Panc1 (cell line): ENCODE data around the gene SLC1A3.

Source experiments
- SIN3A ChIP-seq: IDR thresholded peaks from 2 replicates; pipeline ENCODE4 v1.6.1; 2012; ENCODE audit warnings: low read depth, mild to moderate bottlenecking, low read length, moderate library complexity, borderline replicate concordance; ENCODE audit not compliant: insufficient read depth
- TF ChIP-seq, protein P1 (sequence below): fragments of 450-650 bp; IDR thresholded peaks from 2 replicates; pipeline ENCODE4 v1.5.1; 2017; ENCODE audit warnings: mild to moderate bottlenecking
- TF ChIP-seq, protein P2 (sequence below), 2 experiments: IDR thresholded peaks; 2 replicates each; pipeline ENCODE4 v1.6.1; 2011 to 2012; ENCODE audit warnings: low read depth in 2 of 2, control low read depth in 1 of 2, low read length in 1 of 2, mild to moderate bottlenecking in 1 of 2, moderate library complexity in 1 of 2; ENCODE audit not compliant: insufficient read depth in 1 of 2

DNA sequence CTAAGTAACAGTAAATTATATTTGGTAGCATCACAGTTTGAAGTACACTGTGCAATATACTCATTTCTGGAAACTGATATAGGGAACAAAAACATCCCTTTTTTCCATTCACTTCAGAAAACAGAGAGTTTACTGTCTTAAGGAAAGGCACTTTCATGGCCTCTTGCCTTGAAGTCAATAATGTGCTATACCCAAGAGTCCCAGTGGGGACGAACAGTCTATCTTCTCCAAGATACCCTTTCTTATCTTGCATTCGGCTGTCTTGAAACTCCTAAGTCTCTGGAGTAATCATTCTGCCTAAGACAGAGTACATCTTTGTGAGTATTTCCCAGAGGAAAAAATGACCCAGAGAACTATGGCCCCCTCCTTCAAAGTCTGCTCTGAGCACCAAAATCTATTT, 107.1 kb downstream of the SLC1A3 start:
- TF ChIP-seq, protein P1, sequence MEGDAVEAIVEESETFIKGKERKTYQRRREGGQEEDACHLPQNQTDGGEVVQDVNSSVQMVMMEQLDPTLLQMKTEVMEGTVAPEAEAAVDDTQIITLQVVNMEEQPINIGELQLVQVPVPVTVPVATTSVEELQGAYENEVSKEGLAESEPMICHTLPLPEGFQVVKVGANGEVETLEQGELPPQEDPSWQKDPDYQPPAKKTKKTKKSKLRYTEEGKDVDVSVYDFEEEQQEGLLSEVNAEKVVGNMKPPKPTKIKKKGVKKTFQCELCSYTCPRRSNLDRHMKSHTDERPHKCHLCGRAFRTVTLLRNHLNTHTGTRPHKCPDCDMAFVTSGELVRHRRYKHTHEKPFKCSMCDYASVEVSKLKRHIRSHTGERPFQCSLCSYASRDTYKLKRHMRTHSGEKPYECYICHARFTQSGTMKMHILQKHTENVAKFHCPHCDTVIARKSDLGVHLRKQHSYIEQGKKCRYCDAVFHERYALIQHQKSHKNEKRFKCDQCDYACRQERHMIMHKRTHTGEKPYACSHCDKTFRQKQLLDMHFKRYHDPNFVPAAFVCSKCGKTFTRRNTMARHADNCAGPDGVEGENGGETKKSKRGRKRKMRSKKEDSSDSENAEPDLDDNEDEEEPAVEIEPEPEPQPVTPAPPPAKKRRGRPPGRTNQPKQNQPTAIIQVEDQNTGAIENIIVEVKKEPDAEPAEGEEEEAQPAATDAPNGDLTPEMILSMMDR = no peak
- TF ChIP-seq SIN3A = no peak
- TF ChIP-seq, protein P2, sequence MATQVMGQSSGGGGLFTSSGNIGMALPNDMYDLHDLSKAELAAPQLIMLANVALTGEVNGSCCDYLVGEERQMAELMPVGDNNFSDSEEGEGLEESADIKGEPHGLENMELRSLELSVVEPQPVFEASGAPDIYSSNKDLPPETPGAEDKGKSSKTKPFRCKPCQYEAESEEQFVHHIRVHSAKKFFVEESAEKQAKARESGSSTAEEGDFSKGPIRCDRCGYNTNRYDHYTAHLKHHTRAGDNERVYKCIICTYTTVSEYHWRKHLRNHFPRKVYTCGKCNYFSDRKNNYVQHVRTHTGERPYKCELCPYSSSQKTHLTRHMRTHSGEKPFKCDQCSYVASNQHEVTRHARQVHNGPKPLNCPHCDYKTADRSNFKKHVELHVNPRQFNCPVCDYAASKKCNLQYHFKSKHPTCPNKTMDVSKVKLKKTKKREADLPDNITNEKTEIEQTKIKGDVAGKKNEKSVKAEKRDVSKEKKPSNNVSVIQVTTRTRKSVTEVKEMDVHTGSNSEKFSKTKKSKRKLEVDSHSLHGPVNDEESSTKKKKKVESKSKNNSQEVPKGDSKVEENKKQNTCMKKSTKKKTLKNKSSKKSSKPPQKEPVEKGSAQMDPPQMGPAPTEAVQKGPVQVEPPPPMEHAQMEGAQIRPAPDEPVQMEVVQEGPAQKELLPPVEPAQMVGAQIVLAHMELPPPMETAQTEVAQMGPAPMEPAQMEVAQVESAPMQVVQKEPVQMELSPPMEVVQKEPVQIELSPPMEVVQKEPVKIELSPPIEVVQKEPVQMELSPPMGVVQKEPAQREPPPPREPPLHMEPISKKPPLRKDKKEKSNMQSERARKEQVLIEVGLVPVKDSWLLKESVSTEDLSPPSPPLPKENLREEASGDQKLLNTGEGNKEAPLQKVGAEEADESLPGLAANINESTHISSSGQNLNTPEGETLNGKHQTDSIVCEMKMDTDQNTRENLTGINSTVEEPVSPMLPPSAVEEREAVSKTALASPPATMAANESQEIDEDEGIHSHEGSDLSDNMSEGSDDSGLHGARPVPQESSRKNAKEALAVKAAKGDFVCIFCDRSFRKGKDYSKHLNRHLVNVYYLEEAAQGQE (IDR thresholded peaks at IDR 0.05; ENCODE audit: insufficient read depth in 1 of 2, low read depth in 2 of 2, low read length in 1 of 2) = no peak
